UCSD-AML1 (cell line): ENCODE data around the gene NLGN1.

ENCODE experiments used
- DNase-seq: peaks from one replicate; lab custom pipeline; 2025; ENCODE audit not compliant: unreplicated experiment; lab: John Stamatoyannopoulos, UW

NLGN1 gene

DNA sequence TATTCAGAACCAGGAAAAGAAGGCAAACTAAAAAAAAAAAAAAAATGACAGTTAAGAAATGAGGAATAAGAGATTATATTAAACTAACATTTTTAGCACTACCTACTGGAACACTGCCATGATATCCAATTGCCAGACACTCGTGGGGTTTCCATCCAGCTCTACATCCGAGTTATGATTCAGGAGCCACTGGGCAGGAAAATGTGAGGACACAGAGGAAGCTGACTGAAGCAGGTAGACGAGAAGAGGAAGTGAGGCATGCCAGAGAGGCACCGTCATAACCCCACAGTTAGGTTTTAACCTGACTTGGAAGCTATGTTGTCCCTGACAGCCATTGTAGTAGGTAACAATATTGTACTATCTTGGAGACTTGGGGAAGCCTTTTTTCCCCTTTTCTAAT lies 495.0 kb downstream of the NLGN1 start:
- no peak for DNase-seq

- no peak for DNase-seq
Measured at GRCh38 chr3:173893066-173893465, 495.5 kb downstream of the NLGN1 start.

DNA sequence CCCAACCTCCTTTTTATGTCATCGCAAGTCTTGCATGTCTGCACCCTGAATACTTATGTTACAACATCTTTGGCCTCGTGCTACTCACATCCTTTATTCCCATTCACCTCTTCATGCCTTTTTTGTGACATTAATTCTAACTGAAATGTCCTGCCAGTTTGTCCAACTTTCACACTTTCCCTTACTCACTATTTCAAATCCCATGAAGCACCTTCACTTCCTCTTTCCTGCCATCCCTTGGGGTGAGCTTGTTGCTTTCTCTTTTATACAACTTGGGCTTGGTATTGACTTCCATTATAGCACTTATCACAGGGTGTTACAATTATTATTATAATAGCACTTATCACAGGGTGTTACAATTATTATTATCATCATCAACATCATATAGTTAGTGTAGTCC lies 496.3 kb downstream of the NLGN1 start:
- no peak for DNase-seq

DNA sequence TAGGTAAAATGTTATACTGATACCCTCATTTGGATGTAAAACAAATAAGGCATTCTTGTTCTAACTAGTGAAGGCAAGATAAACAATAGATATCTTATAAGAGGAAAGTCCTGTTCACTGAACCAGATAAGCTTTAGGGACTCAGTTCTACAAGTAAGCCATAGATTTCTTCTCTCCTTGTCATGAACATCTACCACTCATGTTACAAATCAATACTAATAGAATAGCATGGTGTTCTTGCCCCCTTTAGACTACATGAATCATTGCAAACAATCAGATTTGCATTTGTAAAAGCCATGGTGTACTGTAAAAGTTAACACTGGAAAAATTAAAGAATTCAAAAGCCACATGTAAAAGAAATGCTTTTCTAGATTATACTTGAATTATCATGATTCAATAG lies 500.1 kb downstream of the NLGN1 start:
- DNase-seq: no peak

- DNase-seq: no peak
Measured at GRCh38 chr3:173901649-173902048, 504.1 kb downstream of the NLGN1 start.

DNA sequence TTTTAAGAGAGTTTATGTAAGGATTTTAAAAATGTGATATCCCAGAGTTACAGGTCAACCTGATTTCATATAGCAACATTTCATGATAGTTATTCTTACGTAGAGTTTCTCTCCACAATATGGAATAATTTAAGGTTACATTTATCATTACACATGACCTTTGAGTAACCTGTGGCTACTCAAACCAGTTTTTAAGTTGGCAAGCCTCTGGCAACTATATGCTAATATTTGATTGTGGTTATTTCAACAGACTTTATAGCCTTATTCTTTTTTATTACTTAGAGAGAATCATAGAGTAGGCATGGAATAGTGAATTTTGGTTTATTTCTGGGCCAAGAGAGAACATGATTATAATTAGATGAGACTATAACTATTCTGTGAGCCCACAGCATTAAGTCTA lies 504.9 kb downstream of the NLGN1 start:
- no peak for DNase-seq

GRCh38 chr3:173902871-173903270 lies 505.3 kb downstream of the NLGN1 start:
- DNase-seq: no peak

DNA sequence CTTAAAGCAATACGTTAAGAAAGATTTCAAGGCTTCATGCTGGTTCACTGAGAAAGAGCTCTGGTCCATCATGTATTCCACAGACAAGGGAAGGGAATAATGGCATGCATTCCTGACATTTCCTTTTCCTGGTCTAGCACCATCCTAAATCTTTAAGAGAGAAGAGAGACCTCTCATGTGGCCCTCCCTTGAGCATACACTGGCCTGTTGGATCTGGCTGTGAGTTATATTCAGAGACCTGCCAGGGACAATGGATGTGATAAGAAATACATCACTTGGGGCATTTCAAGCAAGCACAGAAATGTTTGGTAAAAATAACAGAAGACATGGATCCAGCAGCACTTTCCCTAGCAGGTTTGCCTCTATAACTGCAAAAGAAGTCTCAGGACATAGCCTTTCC lies 507.8 kb downstream of the NLGN1 start:
- DNase-seq: no peak

DNA sequence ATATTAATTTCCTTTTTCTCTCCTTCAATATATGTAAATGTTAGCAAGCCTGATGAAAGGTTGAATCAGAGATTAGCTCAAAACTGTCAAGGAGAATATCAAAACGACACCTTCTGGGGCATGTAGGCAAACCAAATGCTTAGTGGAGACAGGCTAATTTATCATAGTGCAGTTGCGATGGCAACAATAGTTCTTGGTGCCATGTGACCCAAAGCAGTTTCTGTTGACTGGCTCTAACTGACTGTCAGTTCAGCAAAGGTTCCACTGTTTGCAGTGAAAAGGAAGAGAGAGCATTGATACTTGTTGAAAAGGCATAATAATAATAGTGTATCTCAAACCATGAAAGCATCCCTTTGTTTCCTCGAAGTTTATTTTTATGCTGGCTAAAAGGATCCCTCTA lies 513.9 kb downstream of the NLGN1 start:
- DNase-seq: no peak

DNA sequence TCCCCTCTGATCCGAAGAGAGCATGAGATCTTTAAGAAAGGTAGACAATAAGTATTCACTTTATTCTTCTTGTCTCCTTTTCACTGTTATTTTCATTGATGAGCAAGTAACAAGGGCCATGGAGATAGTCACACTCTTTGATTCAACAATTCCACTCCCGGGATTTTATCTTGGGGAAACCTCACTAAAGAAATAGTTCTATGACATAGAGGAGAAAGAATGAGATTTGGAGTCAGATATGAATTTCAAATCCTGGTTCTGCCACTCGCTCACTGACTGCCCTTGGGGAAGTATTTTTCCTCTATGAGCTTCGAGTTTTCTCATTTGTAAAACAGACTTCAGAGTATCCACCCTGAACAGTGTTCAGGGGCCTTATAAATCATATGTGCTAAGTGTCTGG lies 514.6 kb downstream of the NLGN1 start:
- DNase-seq: no peak

DNA sequence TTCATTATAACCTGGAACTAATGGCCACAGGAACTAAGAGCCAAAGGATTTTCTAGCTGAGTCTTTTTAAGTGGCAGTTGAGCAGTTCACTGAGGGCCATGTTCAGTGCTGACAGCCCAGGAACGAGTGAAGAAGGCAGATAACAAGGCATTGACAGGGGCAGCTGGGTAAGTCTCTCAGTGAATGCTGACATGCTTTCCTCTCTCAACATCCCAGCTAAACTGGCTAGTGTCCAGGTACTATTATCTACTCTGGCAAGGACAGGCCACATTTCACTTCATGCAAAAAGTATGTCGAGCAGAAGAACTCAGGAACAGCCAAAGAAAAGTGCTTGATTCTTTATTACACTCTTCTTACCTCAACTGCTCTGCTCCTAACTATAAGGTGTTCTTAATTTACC lies 515.9 kb downstream of the NLGN1 start:
- DNase-seq: no peak

- no peak for DNase-seq
Measured at GRCh38 chr3:173913974-173914421, 516.5 kb downstream of the NLGN1 start.

GRCh38 chr3:173916799-173917198 lies 519.3 kb downstream of the NLGN1 start:
- DNase-seq: no peak

DNA sequence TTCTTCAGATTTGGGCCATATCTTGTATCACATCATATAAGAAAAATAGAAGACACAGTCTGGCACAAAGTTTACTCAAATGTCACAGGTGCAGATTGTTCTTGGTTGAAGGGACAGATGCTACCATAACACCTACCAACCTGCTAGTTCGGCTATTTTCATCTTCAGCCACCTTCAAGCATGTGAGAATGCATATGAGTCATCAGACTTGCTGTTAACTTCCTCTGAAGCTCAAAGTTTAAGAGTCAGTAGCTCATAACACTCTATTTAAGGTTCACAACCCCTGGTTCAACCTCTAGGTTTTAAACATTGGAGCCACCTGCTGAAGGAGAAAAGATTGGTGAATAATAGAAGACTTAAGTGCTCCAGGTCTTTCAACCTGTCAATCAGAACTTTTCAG lies 522.8 kb downstream of the NLGN1 start:
- DNase-seq: no peak

DNA sequence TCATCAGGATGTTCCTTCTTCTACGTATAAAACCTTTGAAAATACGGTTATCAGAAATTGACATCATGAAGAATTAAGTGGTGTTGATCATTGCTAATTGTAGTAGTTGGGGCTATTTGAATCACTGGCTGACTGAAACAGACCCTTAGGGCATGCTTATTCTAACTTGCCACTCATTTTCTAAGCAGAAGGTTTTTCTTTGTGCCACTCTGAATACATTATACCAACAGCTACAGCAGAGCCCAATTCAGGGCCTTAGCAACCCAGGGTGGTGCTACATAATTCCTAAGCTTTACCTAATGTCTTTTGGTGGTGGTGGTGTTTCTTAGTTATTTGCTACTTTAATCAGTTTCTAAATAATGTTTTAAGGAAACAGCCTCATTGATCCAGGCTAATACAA lies 524.2 kb downstream of the NLGN1 start:
- DNase-seq: no peak

DNA sequence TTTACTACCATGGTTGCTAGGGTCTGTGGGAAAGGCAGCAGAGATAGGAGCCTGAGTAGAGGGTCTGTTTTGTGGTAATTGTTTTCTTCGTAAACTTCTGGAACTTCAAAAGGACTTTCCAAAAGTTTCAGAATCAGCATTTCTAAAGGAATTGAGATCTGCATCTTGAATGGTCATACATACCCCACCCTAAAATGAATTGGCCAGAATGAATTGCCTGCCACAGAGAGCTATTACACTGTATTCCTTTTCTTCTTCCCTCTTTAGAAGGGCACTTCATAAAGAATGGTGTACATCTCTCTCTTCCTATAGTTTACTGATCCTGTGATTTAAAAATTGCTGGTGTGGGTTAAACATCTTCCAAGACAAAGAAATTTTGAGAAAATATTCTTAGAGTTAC lies 525.7 kb downstream of the NLGN1 start:
- DNase-seq: no peak

- no peak for DNase-seq
Measured at GRCh38 chr3:173930251-173930650, 532.7 kb downstream of the NLGN1 start.

- DNase-seq: no peak
Measured at GRCh38 chr3:173932624-173933023, 535.1 kb downstream of the NLGN1 start.

DNA sequence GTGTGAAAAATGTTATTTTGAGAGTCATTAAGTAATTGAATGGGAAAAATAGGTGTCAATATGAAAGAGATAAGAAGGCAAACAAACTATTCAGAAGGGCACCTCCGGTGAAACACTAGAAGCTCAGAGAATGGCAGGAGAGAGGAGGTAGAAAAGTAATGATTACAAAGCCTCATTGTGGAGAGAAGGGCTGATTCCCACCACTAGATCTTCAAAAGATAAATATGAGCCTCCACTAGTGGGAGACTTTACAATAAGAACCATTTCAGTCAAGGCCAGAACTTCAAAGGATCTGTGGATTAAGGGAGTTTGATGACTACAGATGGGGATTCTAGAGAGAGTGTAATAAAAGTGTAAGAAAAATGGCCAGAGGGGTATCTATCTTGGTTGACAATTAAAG lies 535.6 kb downstream of the NLGN1 start:
- DNase-seq: no peak

- no peak for DNase-seq
Measured at GRCh38 chr3:173936316-173936715, 538.8 kb downstream of the NLGN1 start.

DNA sequence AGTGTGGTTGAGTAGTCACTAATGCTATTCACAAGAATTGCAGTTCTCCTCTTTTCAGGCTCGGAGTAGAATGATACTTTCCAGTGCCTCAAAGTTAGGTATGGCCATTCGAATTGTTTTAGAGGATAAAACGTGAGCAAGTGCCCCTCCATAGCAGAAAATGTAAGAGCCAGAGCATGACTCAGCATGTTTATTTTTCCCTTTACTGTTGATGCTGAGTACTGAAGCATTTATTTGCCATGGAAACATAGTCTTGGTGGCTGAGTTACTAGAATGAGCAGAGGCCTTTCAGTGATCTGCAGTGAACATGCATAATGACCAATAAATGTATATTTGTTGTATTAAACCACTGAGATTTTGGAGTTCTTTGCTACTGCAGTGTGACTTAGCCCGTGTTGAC lies 540.6 kb downstream of the NLGN1 start:
- no peak for DNase-seq

- DNase-seq: no peak
Measured at GRCh38 chr3:173938616-173939015, 541.1 kb downstream of the NLGN1 start.

DNA sequence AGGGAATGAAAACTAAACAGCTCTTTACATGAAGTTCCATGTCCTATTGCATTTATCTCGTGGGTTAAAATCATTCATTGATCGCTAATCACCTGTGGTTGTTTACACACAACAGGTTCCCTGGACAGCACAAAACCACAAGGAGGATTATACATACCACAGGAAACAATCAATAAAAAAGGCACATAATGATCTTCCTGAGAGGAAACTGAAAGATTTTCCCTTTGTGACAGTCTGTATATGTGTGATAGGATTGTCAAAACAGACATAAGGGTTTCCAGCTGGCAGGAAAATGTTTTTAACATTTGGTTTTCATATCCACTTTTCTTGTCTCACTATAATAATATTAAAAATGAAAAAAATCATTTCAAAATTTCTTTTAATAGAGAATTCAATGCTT lies 541.8 kb downstream of the NLGN1 start:
- DNase-seq: no peak

GRCh38 chr3:173943264-173943663 lies 545.7 kb downstream of the NLGN1 start:
- no peak for DNase-seq
